AG10803 (cell line): Measurements from ENCODE around the gene ABHD12.

ENCODE experiments used
- DNase-seq: peaks from one replicate; pipeline ENCODE4 v3.0.0; 2010; ENCODE audit warnings: low read depth
- H3K4me3 ChIP-seq: 2 replicates; pipeline ENCODE4 v1.5.1; 2011; ENCODE audit warnings: mild to moderate bottlenecking, low read length, control low read depth
- TF ChIP-seq, protein P1 (sequence below): conservative IDR thresholded peaks from 2 replicates; pipeline ENCODE4 v1.5.1; 2011; ENCODE audit warnings: mild to moderate bottlenecking, low read length, control low read depth, inconsistent platforms

Gene ABHD12

DNA sequence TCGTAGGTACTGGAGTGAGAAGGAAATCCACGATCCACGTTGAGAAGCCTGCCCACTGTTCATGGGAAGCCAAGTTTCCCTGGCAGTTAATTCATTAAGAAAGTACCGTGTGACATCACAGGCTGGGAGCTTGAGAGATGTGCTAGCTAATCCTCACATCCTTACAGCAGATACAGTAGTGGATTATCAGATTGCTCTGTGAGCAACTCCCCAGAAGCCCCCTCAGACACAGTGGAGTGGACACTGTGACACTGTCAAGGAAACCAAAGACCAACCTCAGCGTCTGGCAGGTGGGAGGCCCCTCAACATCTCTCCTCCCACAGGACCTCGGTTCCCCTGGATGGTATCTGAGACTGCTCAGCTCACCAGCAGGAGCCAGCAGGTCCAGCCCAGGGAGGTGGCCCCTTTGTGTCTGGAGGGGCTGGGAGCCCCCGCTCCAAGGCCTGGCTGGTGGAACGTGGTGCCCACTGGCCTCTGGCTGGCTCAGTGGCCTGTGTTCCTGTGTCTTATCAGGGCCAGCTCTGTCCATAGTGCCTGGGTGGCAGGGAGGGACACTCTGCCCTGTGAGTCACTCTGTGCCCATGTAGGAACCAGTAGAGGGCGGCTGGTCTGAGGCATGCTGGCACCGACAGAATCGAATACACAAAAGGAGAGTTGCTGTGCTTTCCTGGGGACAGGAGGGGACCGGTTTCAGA, 135.5 kb downstream of the ABHD12 start:
- TF ChIP-seq, protein P1, sequence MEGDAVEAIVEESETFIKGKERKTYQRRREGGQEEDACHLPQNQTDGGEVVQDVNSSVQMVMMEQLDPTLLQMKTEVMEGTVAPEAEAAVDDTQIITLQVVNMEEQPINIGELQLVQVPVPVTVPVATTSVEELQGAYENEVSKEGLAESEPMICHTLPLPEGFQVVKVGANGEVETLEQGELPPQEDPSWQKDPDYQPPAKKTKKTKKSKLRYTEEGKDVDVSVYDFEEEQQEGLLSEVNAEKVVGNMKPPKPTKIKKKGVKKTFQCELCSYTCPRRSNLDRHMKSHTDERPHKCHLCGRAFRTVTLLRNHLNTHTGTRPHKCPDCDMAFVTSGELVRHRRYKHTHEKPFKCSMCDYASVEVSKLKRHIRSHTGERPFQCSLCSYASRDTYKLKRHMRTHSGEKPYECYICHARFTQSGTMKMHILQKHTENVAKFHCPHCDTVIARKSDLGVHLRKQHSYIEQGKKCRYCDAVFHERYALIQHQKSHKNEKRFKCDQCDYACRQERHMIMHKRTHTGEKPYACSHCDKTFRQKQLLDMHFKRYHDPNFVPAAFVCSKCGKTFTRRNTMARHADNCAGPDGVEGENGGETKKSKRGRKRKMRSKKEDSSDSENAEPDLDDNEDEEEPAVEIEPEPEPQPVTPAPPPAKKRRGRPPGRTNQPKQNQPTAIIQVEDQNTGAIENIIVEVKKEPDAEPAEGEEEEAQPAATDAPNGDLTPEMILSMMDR = no peak
- no peak for DNase-seq
- no peak overlapping the region for H3K4me3 ChIP-seq

DNA sequence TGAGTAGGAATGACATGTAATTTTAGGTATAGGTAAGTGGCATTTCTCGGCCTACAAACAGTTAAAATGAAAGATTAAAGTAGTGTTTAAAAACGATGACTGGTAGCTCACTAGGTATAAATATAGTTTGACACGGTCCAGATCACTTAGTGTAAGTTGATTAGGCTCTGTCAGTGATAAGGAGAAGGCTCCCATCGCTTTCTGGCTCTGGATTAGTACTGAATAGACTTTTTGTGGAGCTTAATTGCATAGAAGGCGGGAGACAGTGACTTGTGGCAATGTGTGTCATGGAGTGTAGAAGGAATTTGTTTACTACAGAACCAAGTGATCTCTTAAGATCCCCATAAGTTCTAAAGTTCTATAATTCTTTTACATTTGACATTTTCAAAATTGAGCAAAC, 136.1 kb downstream of the ABHD12 start:
- no peak for DNase-seq
- no peak overlapping the region for H3K4me3 ChIP-seq
- TF ChIP-seq, protein P1 = no peak

DNA sequence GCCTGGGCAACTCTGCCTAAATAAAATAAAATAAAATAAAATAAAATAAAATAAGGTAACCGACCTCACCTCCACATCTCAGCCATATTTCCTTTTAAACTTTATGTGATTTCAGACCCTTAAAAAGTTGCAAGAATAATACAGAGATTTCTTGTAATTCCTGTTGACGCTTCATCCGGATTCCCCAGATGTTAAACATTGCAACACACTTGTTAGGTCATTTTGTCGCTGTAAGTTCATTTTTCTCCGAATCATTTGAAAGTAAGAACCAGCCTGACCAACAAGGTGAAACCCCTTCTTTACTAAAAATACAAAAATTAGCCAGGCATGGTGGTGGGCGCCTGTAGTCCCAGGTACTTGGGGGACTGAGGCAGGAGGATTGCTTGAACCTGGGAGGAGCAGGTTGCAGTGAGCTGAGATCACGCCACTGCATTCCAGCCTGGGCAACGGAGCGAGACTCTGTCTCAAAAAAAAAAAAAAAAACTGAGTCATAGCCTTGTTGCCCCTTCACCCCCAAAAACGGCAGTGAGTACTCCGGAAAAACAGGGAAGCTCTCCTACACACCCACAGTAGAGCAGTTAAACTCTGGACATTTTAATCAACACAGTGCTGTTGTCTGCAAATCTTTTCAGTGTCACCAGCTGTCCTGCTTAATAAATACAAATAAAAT, 136.9 kb downstream of the ABHD12 start:
- TF ChIP-seq, protein P1 = no peak
- no peak for DNase-seq
- H3K4me3 ChIP-seq = no peak overlapping the region

DNA sequence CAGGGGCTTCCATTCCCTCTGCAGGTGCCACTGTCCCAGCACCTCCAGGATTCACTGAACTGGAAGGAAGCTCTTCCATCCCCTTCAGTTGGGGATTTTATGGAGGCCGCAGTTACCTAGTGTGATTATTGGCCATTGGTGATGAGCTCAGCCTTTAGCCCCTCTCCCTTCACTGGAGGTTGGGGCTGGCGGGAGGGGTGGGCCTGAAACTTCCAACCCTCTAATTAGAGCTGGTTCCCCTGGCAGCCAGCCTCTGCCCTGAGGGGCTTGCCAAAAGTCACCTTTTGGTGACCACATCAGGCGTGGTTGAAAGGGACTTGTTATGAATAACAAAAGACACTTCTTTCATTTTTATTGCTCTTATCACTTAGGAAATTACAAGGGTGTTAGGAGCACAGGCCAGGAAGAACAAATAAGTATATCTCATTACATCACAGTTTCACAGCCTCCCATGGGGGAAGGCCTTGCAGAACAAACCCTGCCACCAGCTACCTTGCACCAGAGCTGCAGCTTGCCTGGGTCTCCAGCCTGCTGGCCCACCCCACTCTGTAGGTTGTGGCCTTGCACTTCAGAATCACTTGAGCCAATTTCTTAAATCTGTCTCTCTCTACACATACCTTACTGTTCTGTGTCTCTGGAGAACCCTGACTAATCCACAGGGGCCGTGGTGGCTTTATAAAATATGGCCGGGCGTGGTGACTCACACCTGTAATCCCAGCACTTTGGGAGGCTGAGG, 137.8 kb downstream of the ABHD12 start:
- no peak overlapping the region for H3K4me3 ChIP-seq
- TF ChIP-seq, protein P1 = no peak
- DNase-seq = no peak

DNA sequence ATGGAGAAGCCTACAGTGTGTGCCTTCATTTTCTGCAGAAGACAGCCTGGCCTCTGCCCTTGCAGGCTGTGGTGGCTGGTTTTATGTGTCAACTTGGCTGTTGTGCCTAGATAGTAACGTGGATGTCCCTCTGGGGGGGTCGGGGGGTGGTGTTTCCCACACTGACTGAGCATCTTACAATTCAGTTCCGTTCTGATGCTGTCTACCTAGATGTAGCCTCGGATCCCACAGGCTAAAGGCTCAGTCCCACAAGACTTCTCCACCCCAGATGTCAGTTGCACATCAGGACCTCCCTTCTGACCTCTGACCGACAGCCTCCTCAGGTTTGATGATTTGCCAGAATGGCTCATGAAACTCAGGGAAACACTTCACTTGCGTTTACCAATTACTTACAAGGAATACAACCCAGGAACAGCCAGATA, 138.4 kb downstream of the ABHD12 start:
- TF ChIP-seq, protein P1 = no peak
- H3K4me3 ChIP-seq = no peak overlapping the region
- DNase-seq = no peak

DNA sequence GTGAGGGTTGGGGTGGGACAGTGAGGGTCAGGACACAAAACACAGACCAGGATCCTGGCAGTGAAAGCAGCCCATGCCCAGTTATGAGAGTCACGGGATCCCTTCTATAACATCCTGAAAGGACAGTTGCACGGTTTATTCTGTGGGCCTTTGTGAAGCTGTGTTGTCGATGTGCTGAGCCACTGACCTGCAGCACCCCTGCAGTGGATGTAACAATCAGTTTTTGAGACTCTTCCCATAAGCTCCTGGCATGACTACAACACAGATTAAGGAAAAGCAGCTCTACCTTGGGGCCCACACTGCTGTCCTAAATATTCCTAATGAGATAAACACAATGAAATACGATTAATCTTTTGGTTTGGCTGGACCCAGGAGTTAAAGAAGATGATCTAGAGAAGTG, 139.1 kb downstream of the ABHD12 start:
- no peak overlapping the region for H3K4me3 ChIP-seq
- no peak for DNase-seq
- TF ChIP-seq, protein P1 = no peak
